GM19238 (cell line): Measurements from ENCODE around the gene EGF.
A peak's percentile ranks its signal among the peaks of the same experiment; 100 is the strongest.

Experiments used
- DNase-seq: peaks from one replicate; pipeline ENCODE4 v3.0.0; 2011; ENCODE audit warnings: low spot score; ENCODE audit not compliant: insufficient read length

The EGF gene

GRCh38 chr4:109959195-109959594 is 46.5 kb downstream of the EGF start:
- no peak for DNase-seq

- DNase-seq, result no peak
Measured at GRCh38 chr4:109962401-109962800, 49.7 kb downstream of the EGF start.

- no peak for DNase-seq
Measured at GRCh38 chr4:109966891-109967481, 54.3 kb downstream of the EGF start.

GRCh38 chr4:109967798-109968520 is 55.3 kb downstream of the EGF start:
- no peak for DNase-seq

GRCh38 chr4:109969087-109969486 is 56.4 kb downstream of the EGF start:
- DNase-seq, result no peak

GRCh38 chr4:109969919-109970318 is 57.2 kb downstream of the EGF start:
- no peak for DNase-seq

GRCh38 chr4:109972786-109973528 is 60.3 kb downstream of the EGF start:
- no peak for DNase-seq

GRCh38 chr4:109973529-109973905 is 60.8 kb downstream of the EGF start:
- no peak for DNase-seq

GRCh38 chr4:109976189-109976588 is 63.5 kb downstream of the EGF start:
- DNase-seq, result no peak

GRCh38 chr4:109977854-109978501 is 65.3 kb downstream of the EGF start:
- DNase-seq, result no peak

- DNase-seq, result no peak
Measured at GRCh38 chr4:109978704-109979454, 66.2 kb downstream of the EGF start.

GRCh38 chr4:109979920-109980717 is 67.4 kb downstream of the EGF start:
- DNase-seq, result no peak

GRCh38 chr4:109981936-109982335 is 69.3 kb downstream of the EGF start:
- DNase-seq, result no peak

- DNase-seq, result no peak
Measured at GRCh38 chr4:109982521-109982920, 69.8 kb downstream of the EGF start.

- no peak for DNase-seq
Measured at GRCh38 chr4:109985993-109986974, 73.6 kb downstream of the EGF start.

GRCh38 chr4:109989044-109989443 is 76.4 kb downstream of the EGF start:
- DNase-seq, result no peak

GRCh38 chr4:109989618-109990017 is 76.9 kb downstream of the EGF start:
- DNase-seq, result no peak

- peak; percentile 19 for DNase-seq
Measured at GRCh38 chr4:109990261-109991257, 77.9 kb downstream of the EGF start.
